Ectodermal cell (in vitro differentiated cells): ENCODE data around the gene HS3ST6.
"Not testable (repeated sequence)": the region's sequence is repeated elsewhere in the genome, so short reads cannot be mapped to it uniquely, and the experiment has no call there.

ENCODE experiments used
- H3K27ac ChIP-seq: 2 replicates; pipeline ENCODE4 v1.7.0; 2013; ENCODE audit warnings: mild to moderate bottlenecking, low read depth, low read length; ENCODE audit not compliant: insufficient read depth, poor library complexity, severe bottlenecking
- H3K27me3 ChIP-seq: 2 replicates; pipeline ENCODE4 v1.7.0; 2013; ENCODE audit warnings: mild to moderate bottlenecking, low read length; ENCODE audit not compliant: insufficient read depth, control insufficient read depth, poor library complexity, severe bottlenecking
- H3K36me3 ChIP-seq: one replicate; pipeline ENCODE4 v1.7.0; 2013; ENCODE audit warnings: low read length; ENCODE audit not compliant: control insufficient read depth, insufficient read depth
- H3K4me1 ChIP-seq: one replicate; pipeline ENCODE4 v1.7.0; 2013; ENCODE audit warnings: low read length; ENCODE audit not compliant: control insufficient read depth, insufficient read depth
- H3K4me3 ChIP-seq: 2 replicates; pipeline ENCODE4 v1.7.0; 2013; ENCODE audit warnings: low read depth, low read length, control low read depth; ENCODE audit not compliant: insufficient read depth
- H3K9me3 ChIP-seq: 2 replicates; pipeline ENCODE4 v1.7.0; 2013; ENCODE audit warnings: mild to moderate bottlenecking, low read length, moderate library complexity; ENCODE audit not compliant: control insufficient read depth
- WGBS, 2 experiments: methylation state at CpG; one replicate each; pipeline ENCODE4 v1.1.7; 2013; ENCODE audit warnings: missing lambda C conversion rate in 2 of 2; 5-methylcytosine and 5-hydroxymethylcytosine counted together

The HS3ST6 gene

DNA sequence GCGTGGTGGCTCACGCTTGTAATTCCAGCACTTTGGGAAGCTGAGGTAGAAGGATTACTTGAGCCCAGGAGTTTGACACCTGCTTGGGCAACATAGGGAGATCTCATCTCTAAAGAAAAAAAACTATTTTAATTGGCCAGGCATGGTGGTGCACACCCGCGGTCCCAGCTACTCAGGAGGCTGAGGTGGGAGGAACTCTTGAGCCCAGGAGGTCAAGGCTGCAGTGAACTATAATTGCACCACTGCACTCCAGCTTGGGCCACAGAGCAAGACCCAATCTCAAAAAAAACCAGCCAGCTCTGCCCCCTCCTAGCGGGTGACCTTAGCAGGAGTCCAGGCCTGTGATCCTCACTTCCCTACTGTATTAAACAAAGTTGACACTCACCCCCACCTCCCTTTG lies 5.9 kb upstream of the HS3ST6 start:
- WGBS, 2 experiments: 74 to 78% methylated on average over 5 of the region's 5 CpGs
- no peaks in the 10 kb centered on the region for H3K9me3 ChIP-seq
- peak overlapping the region; percentile 13 for H3K4me3 ChIP-seq
- no peaks in the 10 kb centered on the region for H3K36me3 ChIP-seq
- peaks cover 19% of the 10 kb centered on the region for H3K4me1 ChIP-seq
- no peak overlapping the region for H3K27ac ChIP-seq
- peaks cover 57% of the 10 kb centered on the region for H3K27me3 ChIP-seq

GRCh38 chr16:1923299-1924034 lies 5.3 kb upstream of the HS3ST6 start:
- 17 to 18% methylated on average over 23 to 24 of the region's 24 CpGs for WGBS, 2 experiments
- peaks cover 25% of the 10 kb centered on the region for H3K4me1 ChIP-seq
- H3K27me3 ChIP-seq: peaks cover 63% of the 10 kb centered on the region
- peak overlapping the region; percentile 13 for H3K4me3 ChIP-seq
- no peaks in the 10 kb centered on the region for H3K9me3 ChIP-seq
- H3K36me3 ChIP-seq: no peaks in the 10 kb centered on the region
- no peak overlapping the region for H3K27ac ChIP-seq

DNA sequence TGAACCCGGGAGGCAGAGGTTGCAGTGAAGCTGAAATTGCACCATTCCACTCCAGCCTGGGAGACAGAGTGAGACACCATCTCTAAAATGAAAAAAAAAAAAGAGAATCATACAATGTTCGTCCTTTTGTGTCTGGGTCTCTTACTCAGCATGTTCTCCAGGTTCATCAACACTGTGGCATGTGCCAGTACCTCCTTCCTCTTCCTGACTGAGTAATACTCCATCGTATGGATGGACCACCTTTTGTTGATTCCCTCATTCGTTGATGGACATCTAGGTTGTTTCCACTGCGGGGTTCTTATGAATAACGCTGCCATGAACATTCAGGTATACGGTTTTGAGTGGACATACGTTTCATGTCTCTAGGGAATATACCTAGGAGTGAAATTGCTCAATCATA lies 4.1 kb upstream of the HS3ST6 start:
- WGBS, 2 experiments: 92 to 93% methylated on average over 8 of the region's 8 CpGs
- Histone ChIP-seq H3K9me3 (no peaks in the 10 kb centered on the region), H3K4me1 (peaks cover 28% of the 10 kb centered on the region), H3K36me3 (no peaks in the 10 kb centered on the region), H3K27me3 (peaks cover 72% of the 10 kb centered on the region), H3K27ac (no peak overlapping the region), H3K4me3 (no peak overlapping the region)

GRCh38 chr16:1920727-1921171 lies 2.5 kb upstream of the HS3ST6 start:
- Histone ChIP-seq H3K4me1 (peaks cover 39% of the 10 kb centered on the region), H3K4me3 (no peak overlapping the region), H3K9me3 (no peaks in the 10 kb centered on the region), H3K36me3 (no peaks in the 10 kb centered on the region), H3K27me3 (peaks cover 88% of the 10 kb centered on the region), H3K27ac (no peak overlapping the region)
- 9 to 13% methylated on average over 15 of the region's 15 CpGs for WGBS, 2 experiments

GRCh38 chr16:1920122-1920521 lies 1.9 kb upstream of the HS3ST6 start:
- H3K9me3 ChIP-seq, H3K36me3 ChIP-seq, H3K27ac ChIP-seq, H3K4me3 ChIP-seq: not testable (repeated sequence)
- WGBS, 2 experiments: 66 to 68% methylated on average over 21 of the region's 21 CpGs
- Histone ChIP-seq H3K27me3 (peaks cover 92% of the 10 kb centered on the region), H3K4me1 (peaks cover 42% of the 10 kb centered on the region)

DNA sequence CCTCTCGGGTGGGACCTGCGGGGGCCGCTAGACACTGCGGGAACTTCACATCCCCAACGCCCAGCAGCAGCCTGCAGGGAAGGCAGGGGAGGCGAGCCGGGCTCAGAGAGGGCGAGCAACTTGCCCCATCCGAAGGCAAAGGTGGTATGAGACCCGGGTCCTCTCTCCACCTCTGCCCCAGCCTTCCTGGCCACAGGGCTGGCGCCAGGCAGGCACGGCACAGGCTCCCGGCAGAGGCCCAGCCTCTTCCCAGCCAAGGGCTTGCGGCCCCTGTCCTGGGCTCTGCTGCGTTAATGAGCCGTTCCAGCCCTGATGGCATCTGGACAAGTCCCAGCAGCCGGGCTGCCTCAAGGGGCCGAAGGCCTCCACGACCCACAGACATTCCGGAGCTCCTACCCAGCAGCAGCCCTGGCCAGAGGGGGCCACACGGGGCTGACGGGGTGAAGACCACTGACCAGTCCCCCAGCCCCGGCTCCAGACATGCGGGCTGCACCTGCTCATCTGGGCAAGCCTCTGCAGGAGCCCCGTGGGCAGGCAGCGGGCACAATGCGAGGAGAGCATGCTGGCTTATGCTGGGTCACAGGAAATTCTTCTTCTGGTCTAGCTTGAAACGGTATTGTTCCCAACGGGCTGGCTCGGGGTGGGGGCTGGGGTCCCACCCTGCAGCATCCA lies 1.2 kb upstream of the HS3ST6 start:
- no peak overlapping the region for H3K27ac ChIP-seq
- WGBS, 2 experiments: 42 to 45% methylated on average over 30 of the region's 30 CpGs
- H3K27me3 ChIP-seq: peaks cover 89% of the 10 kb centered on the region
- H3K4me1 ChIP-seq: peaks cover 42% of the 10 kb centered on the region
- H3K36me3 ChIP-seq: no peaks in the 10 kb centered on the region
- no peak overlapping the region for H3K4me3 ChIP-seq
- H3K9me3 ChIP-seq: no peaks in the 10 kb centered on the region

DNA sequence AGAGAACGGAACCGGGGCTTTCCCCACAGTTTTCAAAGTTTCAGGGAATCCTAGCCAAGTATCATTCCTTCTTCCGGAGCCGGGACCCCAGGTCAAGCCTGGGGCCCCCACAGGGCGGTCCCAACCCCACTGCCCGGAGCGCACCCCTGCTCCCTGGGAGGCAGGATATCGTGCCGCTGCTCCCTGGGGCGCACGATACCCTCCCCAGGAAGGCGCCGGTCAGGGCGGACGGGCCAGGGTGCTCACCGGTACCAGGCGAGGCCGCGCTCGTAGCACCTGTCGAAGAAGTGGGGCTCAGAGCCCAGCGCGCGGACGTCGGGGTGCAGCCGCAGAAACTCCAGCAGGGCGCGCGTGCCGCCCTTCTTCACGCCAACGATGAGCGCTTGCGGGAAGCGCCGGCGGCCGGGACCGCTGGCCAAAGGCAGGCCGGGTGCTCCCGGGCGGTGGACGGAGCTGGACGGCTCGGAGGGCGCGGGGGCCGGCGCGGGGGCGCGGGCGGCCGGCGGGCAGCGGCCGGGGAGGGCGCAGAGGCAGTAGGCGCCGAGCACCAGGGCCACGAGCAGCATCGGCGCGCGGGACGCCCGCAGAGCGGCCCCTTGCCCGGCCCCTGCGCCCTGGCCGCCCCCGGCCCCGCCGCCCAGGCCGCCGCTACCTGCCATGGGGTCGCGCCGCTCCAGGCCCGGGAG lies 407 bp downstream of the HS3ST6 start:
- Histone ChIP-seq H3K4me3 (no peak overlapping the region), H3K9me3 (no peaks in the 10 kb centered on the region), H3K4me1 (peaks cover 43% of the 10 kb centered on the region), H3K36me3 (no peaks in the 10 kb centered on the region), H3K27ac (no peak overlapping the region), H3K27me3 (peaks cover 72% of the 10 kb centered on the region)
- WGBS, 2 experiments: 3% methylated on average over 81 of the region's 81 CpGs

GRCh38 chr16:1917056-1917664 lies 1.1 kb downstream of the HS3ST6 start:
- no peak overlapping the region for H3K4me3 ChIP-seq
- H3K27ac ChIP-seq: no peak overlapping the region
- no peaks in the 10 kb centered on the region for H3K9me3 ChIP-seq
- H3K36me3 ChIP-seq: no peaks in the 10 kb centered on the region
- 8% methylated on average over 22 of the region's 22 CpGs for WGBS, 2 experiments
- H3K27me3 ChIP-seq: peaks cover 66% of the 10 kb centered on the region
- H3K4me1 ChIP-seq: peaks cover 43% of the 10 kb centered on the region

DNA sequence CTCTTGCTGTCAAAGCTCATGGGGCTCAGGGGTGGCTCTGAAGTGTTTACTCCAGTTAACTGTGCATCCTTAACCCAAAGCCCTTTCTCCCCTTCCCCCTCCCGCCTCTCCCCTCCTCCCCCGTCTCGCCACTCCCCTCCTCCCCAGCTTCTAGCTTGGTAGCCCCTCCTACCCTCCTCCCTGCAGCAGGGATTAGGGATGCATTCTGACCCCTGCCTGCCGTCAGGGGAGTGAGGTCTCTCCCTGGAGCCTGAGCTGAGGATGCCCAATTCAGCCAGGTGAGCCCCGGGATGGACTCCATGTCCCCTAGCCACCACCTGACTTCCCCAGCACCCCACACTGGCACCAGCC lies 1.6 kb downstream of the HS3ST6 start:
- Histone ChIP-seq H3K9me3 (no peaks in the 10 kb centered on the region), H3K27me3 (peaks cover 60% of the 10 kb centered on the region), H3K27ac (no peak overlapping the region), H3K36me3 (no peaks in the 10 kb centered on the region), H3K4me3 (no peak overlapping the region), H3K4me1 (peaks cover 43% of the 10 kb centered on the region)
- WGBS, 2 experiments: 4 to 6% methylated on average over 5 of the region's 5 CpGs
